ENCODE results near the gene ZDHHC6. TPM values are rescaled to one million over a fixed set of nuclear protein-coding genes. Genes with fewer than 3 reads are reported as not detected.
A peak's percentile ranks its signal among the peaks of the same experiment; 100 is the strongest.

Gene ZDHHC6
- 67.3 TPM for total RNA-seq

- H3K4me1 ChIP-seq, result peaks cover 0 to 13% of the 10 kb centered on the region in 2 donors
- H3K9me3 ChIP-seq, result no peaks in the 10 kb centered on the region
- H3K27me3 ChIP-seq, result no peaks in the 10 kb centered on the region
- peaks cover 3 to 26% of the 10 kb centered on the region in 2 donors for H3K36me3 ChIP-seq
- peak in 2 of 3 experiments; percentile 17 to 20 for TF ChIP-seq CTCF (IDR thresholded peaks at IDR 0.05)
- H3K4me3 ChIP-seq, result peak within 1 kb of the TSS; percentile 72 to 88
- peak; percentile 24 to 91 for DNase-seq (ENCODE audit: low spot score in 2 of 2)
- intact Hi-C loops (cut with DNase I), result loop anchor here (5.0 kb wide), 1 partner anchor 265 kb away; the partner anchor contains the start of gene GPAM
- H3K27ac ChIP-seq, result peak within 1 kb of the TSS; percentile 69 to 90
Observed at GRCh38 chr10:112446855-112447619, at the start of gene ZDHHC6, which contains the start of gene VTI1A. Gene ZDHHC6, minus strand, starts transcription at chr10:112446914. Its CDS starts 1,478 bp downstream, at chr10:112445436. Gene VTI1A, plus strand, starts transcription at chr10:112447215. Its CDS starts 159 bp downstream, at chr10:112447374.

GRCh38 chr10:112492736-112493135 is 46.0 kb upstream of the ZDHHC6 start:
- Histone ChIP-seq H3K36me3 (no peaks in the 10 kb centered on the region), H3K27me3 (no peaks in the 10 kb centered on the region), H3K9me3 (no peaks in the 10 kb centered on the region), H3K4me1 (peaks cover 0 to 6% of the 10 kb centered on the region in 2 donors), H3K4me3 (no peak overlapping the region), H3K27ac (no peak overlapping the region)
- TF ChIP-seq CTCF (IDR thresholded peaks at IDR 0.05), result no peak
- no peak for DNase-seq (ENCODE audit: low spot score in 2 of 2)
- intact Hi-C loops (cut with DNase I), result no loop called here

- peaks cover 0 to 6% of the 10 kb centered on the region in 2 donors for H3K4me1 ChIP-seq
- H3K27me3 ChIP-seq, result no peaks in the 10 kb centered on the region
- no peak overlapping the region for H3K4me3 ChIP-seq
- no peak for TF ChIP-seq CTCF (IDR thresholded peaks at IDR 0.05)
- no peaks in the 10 kb centered on the region for H3K36me3 ChIP-seq
- H3K9me3 ChIP-seq, result no peaks in the 10 kb centered on the region
- no peak overlapping the region for H3K27ac ChIP-seq
- DNase-seq (ENCODE audit: low spot score in 2 of 2), result no peak
- intact Hi-C loops (cut with DNase I), result no loop called here
Observed at GRCh38 chr10:112491144-112491543, 44.4 kb upstream of the ZDHHC6 start.

GRCh38 chr10:112490545-112490944 is 43.8 kb upstream of the ZDHHC6 start:
- intact Hi-C loops (cut with DNase I), result no loop called here

GRCh38 chr10:112487964-112488363 is 41.2 kb upstream of the ZDHHC6 start:
- H3K27ac ChIP-seq, result no peak overlapping the region
- DNase-seq (ENCODE audit: low spot score in 2 of 2), result no peak
- no peaks in the 10 kb centered on the region for H3K27me3 ChIP-seq
- no peaks in the 10 kb centered on the region for H3K36me3 ChIP-seq
- intact Hi-C loops (cut with DNase I), result no loop called here
- H3K9me3 ChIP-seq, result no peaks in the 10 kb centered on the region
- peaks cover 0 to 6% of the 10 kb centered on the region in 2 donors for H3K4me1 ChIP-seq
- H3K4me3 ChIP-seq, result no peak overlapping the region
- no peak for TF ChIP-seq CTCF (IDR thresholded peaks at IDR 0.05)

More at GRCh38 chr10:112490545-112490944, 43.8 kb upstream of the ZDHHC6 start:
- Histone ChIP-seq H3K9me3 (no peaks in the 10 kb centered on the region), H3K4me1 (peaks cover 0 to 6% of the 10 kb centered on the region in 2 donors), H3K4me3 (no peak overlapping the region), H3K27ac (no peak overlapping the region), H3K36me3 (no peaks in the 10 kb centered on the region), H3K27me3 (no peaks in the 10 kb centered on the region)
- no peak for TF ChIP-seq CTCF (IDR thresholded peaks at IDR 0.05)
- DNase-seq (ENCODE audit: low spot score in 2 of 2), result no peak
